HG03103 (cell line): ENCODE measurements around the gene XPOT.

Source experiments
- ATAC-seq: cut with Tn5 transposase; IDR thresholded peaks from one replicate; pipeline ENCODE4 v1.9.1; 2021; ENCODE audit warnings: low read depth; ENCODE audit not compliant: unreplicated experiment

The XPOT gene

DNA sequence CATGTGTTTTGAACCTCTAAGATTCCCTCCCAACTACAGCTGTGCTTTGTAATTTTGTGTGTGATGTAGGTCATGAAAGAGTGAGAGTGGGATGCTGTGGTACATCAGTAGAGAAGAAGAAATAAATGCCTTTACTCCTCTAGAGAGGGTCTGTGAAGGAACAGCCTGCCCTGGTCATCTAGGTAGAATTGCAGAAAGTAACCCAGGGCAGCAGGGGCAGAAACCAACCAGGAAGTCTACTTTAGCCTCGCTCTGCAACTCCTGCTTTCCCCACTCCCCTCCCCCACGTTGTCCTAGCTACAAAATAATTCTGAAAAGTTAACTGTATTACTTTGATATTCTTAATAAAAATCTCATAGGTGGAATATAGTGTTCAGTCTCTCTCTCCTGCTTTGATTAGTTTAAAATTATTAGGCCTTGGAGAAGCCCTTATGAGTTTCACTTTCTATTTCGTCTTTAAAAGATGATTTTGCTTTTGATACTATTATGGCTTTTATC lies 55.3 kb downstream of the XPOT start:
- ATAC-seq, result peak; percentile 51

DNA sequence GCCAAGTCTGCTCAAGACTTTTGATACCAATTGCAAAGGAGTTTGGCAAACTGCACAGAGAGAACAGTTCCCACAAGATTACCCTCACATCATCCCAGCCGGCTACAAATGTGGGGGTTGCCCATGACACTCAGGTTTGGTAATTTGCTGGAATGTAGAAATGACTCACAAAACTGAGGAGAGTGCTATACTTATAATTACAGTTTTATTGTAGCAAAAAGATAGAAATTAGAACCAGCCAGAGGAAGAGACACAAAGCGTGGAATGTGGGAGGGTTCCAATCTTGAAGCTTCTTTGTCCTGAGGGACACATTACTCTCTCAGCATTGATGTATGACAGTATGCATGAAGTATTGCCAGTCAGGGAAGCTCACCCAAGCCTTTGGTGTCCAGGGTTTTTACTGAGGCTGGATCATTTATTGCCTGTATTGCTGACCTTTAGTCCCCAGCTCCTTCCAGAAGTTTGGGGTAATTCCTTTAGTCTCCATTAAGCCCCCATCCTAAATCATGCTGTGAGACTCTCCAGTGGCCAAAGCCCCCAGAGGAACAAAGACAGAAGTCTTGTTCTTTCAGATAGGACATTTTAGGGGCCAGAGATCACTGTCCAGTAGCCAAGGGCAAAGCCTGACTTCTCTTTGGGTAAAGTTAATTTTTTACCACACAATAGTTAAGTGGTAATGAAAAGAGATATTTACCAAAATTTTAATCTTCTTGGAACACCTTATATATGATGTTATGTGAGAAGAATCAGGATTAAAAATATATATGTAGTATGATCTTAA lies 57.6 kb downstream of the XPOT start:
- no peak for ATAC-seq

DNA sequence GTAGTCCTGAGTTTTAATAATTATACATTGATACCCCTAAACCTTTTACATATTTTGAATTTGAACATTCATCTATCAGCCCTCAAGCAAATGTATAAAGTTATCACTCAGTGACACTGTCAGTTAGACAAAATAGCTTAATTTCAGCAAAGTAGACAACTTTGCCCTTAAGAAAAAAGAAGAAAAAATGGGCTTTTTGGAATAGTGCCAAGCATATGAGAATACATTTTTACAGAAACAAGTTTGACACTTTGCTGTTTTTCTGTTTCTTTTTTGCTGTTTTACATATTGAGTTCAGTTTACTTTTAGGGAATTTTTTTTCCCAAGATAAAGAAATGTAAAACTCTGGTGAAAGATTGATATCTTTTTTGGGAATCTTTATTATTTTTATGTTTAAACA lies 62.0 kb downstream of the XPOT start:
- ATAC-seq, result no peak

DNA sequence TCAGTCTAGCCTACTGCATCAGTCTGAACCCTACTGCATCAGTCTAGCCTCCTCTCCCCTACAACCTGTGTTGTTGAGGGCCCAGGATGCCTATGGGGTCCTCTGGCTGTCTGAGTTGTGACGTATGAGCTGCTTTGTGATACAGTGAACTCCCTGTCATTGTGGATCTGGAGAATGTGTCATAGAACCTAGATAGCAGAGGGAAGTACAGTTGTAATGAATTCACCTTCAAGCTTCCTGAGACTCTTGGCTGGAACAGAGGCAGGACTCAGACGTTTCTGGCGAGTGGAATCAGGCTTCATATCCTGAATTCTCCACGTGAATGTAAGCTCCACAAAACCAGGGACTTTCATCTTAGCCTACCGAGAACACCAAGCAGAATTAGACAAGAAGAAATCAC lies 64.8 kb downstream of the XPOT start:
- ATAC-seq, result no peak

DNA sequence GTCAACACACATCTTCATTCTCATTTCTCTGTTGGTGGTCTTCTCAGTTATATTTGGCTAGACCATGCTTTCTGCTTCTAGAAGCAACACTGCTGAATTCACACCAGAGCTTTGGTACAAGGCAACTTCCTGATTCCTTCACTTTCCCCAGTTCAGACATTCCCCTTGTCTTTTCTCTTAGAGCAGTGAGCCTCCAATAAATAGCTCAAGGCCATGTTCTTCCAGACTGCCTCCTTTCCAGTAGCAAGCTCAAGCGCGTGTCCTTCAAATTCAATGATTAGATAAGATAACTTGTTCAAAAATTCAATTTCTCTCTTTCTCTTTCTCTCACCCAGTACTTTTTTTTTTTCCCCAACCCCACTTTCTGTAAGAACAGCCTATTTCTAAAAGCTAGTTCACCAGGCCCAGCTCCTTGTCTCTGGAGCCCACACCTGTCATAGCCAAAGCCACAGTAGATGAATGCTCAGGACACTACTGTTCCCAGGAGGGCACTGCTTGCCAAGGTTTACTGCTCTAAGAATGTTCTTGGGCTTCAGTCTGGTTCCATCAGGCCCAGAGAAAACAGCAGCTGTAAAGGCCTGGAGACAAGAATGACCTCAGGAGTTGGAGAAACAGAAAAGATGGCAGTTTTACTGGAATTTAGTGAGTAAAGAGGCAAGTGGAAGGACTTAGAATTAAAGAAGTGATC lies 65.4 kb downstream of the XPOT start:
- no peak for ATAC-seq

DNA sequence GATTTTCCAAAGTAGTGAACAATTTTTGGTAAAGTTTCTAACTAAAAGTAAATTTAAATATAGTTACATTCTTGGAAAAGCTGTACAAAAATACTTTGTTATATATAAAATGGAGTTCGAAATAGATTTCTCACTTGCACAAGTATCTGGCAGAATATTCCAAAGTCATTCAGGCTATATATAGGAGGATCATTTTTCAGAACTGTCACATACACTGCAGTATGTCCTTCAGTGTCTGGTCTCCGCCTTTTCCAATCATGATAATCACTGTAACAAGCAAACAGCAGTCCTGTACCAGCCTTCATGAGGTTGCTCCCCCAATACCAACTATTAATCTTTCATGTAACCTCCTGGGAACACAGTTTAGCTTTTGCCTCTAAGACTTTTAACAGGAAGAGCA lies 66.3 kb downstream of the XPOT start:
- no peak for ATAC-seq

DNA sequence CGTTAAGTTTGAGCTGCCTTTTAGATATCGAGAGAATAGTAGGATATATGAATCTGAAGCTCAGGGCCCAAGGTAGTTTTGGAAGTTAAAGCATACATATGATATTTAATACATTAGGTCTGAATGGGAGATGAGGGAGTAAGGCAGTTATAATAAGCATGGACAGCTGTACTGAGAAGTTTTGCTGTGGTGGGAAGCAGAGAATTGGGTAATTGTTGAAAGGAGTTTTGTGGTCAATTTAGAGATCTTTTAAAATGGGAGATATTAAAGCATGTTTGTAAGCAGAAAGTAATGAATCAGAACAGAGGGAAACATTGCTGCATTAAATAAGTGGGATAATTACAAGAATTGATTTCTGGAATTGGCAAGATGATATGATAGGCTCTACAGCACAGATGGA lies 69.0 kb downstream of the XPOT start:
- ATAC-seq, result no peak

DNA sequence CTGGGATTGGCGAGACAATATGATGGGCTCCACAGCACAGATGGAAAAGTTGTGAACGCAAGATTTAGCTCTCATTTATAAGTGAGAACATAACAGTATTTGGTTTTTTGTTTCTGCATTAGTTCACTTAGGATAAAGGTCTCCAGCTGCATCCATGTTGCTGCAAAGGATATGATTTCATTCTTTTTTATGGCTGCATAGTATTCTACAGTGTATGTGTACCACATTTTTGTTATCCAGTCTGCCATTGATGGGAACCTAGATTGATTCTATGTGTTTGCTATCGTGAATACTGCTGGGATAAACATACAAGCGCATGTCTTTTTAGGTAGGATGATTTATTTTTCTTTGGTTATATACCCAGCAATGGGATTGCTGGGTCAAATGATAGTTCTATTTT lies 71.3 kb downstream of the XPOT start:
- ATAC-seq, result no peak

DNA sequence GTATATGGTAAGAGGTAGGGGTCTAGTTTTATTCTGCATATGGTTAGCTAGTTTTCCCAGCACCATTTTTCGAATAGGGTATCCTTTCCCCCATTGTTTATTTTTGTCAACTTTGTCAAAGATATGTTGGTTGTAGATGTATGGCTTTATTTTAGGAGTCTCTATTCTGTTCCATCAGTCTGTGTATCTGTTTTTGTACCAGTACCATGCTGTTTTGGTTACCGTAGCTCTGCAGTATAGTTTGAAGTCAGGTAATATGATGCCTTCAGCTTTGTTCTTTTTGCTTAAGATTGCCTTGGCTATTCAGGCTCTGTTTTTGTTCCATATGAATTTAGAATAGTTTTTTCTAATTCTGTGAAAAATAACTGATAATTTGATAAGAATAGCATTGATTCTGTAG lies 72.7 kb downstream of the XPOT start:
- ATAC-seq, result no peak

DNA sequence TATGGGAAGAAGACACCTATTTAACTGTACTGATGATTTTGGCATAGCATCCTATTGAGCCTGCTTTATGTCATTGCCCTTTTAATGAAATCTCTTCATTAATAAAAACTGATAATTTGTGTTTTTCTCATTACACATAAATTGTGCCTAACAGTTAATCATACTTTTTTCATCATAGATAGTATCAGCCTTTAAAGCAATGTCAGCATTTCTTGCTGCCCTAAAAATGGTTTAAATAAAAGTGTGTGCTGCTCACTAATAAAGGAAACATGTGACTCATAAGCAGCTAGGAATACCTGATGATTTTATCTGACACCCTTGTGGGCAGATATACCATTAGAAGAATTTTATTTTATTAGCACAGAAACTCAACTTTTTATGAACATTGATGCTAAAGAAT lies 74.5 kb downstream of the XPOT start:
- ATAC-seq, result no peak

DNA sequence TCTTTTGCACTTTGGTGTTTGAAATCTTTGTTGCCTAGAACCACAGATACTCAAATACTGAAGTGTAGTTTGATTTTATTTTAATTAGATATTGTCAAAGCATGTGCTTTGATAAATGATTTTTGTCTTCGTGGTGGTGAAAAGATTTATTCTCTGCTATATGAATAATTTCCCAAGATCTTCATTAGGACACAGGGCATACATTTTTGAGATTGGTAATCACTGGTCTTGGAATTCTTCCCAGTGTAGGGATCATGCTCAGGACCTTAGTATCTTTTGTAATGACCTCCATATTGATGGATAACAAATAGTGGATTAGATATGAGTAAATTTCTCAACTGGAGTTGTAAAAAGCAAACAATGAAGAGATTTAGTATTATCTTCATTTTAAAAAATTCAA lies 76.0 kb downstream of the XPOT start:
- ATAC-seq, result no peak

DNA sequence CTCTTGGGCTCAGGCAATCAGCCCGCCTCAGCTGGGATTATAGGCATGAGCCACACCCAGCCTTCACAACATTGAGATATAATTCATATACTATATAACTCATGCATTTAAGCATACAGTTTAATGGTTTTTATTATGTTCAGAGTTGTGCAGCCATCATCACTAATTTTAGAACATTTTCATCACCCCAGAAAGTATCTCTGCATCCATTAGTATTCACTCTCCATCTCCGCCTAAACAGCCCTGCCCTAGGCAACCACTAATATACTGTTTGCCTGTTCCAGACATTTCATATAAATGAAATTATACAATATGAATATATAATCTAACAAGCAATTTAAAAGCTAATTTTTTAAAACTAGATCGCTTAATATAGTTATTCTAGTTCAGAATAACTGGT lies 82.5 kb downstream of the XPOT start:
- no peak for ATAC-seq

DNA sequence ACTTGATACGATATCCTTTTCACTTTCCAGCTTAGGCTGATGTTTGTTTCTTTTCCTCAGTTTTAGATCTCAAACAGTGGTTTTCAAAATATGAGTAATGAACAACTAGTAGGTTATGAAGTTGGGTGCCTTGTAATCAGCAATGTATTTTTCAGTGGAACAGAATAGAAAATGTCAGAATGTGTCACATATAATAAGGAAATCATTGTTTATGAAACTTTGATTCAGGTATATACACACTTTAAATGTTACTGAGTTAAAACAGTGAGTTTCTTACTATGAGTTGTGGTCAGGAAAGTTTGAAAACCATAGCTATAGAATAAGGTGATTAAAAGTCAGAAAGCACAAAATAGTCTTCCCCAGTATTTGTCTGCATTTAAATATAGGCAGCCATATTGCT lies 87.5 kb downstream of the XPOT start:
- ATAC-seq, result no peak

DNA sequence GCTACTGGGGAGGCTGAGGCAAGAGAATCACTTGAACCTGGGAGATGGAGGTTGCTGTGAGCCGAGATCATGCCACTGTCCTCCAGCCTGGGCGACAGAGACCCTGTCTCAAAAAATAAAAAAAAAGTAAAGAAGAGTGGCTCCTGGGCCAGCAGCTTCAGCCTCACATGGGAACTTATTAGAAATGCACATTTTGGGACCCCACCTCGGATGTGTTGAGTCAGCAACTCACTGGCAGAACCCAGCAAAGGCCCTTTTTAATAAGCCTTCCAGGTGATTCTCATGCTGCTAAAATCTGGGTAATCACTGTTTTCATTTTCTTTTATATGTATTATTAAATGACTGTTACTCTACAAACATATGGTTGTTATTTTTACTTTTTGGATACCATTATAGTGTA lies 89.3 kb downstream of the XPOT start:
- no peak for ATAC-seq

DNA sequence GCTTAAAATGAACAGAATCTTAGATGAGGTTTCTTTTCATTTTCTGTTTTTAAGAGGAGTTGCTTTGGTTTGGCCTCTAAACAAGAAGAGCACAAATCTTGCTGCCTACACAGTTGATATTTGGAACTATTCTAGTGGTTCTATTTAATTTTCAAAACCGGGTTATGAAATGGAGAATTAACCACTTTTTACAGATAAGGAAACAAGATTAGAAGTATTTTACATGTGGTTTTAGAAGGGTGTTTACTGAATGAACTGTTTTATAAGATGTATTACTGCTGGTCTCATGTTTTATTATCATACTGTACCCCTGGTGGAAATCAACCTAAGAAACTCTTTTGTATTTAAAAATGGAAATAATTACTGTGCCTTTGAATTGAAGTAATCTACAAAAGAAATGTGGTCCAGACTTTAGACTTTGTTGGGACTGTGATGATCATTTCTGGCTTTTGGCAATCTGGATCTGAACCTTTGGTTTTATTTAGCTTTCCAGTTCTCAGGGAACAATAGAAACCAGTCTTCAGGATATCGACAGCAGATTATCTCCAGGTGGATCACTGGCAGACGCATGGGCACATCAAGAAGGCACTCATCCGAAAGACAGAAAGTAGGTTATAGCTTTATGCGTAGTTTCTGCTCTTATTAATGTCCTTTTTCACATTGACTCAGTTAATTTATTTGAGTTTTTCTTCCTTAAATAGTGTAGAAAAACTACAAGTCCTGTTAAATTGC lies 91.0 kb downstream of the XPOT start:
- no peak for ATAC-seq

DNA sequence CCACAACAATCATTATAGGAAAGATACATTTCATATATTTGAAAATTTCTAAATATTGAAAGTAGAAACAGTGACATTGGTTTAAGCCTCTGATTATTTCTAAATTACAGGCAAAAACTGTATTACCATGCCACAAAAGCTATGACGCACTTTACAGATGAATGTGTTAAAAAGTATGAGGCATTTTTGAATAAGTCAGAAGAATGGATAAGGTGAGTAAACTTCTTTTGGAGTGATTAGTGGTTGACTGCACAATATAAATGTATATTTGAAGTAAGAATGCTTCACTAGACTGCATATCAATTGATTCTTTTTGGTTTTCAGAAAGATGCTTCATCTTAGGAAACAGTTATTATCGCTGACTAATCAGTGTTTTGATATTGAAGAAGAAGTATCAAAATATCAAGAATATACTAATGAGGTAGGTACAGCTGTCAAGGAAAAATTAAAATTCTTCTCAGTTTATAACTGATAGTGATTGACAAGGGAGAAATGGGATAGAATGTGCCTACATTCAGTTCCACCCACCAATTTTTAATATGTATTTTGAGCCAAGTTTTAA lies 92.7 kb downstream of the XPOT start:
- ATAC-seq, result no peak

DNA sequence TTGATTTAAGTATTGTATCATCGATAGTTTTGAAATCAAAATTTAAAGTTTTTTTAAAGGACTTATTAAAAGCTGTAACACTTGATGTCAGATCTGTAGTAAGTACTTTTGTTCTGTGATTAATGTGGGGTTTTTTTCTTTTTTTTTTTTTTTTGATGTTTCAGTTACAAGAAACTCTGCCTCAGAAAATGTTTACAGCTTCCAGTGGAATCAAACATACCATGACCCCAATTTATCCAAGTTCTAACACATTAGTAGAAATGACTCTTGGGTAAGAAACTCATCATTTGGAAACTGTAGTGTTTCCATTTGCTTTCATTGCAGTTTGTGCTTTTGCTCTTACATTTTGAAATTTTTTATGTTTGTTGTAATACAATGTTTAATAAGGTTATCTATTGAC lies 93.3 kb downstream of the XPOT start:
- ATAC-seq, result no peak

DNA sequence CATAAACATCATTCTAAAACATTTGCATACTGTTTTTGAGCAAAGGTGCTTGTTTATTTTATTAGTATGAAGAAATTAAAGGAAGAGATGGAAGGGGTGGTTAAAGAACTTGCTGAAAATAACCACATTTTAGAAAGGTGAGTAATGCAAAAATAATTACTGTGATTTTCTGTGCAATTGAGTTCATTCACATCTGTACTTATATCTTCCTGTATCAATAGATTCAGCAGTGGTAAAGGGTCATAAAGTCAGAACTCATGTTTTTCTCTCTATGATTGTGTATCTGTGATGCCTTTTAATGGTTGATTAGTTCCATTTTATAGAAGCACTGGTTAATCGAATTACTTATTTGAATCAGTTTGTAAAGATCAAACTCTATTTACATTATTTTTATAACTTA lies 93.7 kb downstream of the XPOT start:
- ATAC-seq, result no peak

DNA sequence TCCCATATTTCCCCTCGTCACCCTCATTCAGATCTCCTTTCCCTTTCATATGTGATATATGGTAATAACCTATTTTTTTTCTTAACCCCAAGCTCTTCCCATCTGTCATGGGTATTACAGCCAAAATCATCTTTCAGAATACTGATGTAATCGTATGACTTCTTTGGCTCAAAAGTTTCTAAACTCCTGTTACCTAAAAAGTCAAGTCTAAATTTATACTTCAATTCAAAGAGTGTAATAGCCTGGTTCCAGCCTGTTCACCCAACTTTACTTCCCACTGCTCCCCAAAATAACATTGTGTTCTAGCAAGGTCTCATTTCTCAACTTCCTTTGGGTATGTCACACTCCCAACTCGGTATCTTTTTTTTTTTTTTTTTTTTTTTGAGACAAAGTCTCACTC lies 96.2 kb downstream of the XPOT start:
- ATAC-seq, result no peak
